C4-2B (cell line): ENCODE results near the gene LAMA5.

ENCODE experiments used
- H3K27ac ChIP-seq: fragments of 450-650 bp; 2 replicates; pipeline ENCODE4 v1.5.1; 2017
- ZFX ChIP-seq: fragments of 450-650 bp; IDR thresholded peaks from 2 replicates; pipeline ENCODE4 v1.6.1; 2017
- TF ChIP-seq, protein P1 (sequence below): fragments of 450-650 bp; conservative IDR thresholded peaks from 2 replicates; pipeline ENCODE4 v1.5.1; 2017; ENCODE audit warnings: mild to moderate bottlenecking

LAMA5 gene

DNA sequence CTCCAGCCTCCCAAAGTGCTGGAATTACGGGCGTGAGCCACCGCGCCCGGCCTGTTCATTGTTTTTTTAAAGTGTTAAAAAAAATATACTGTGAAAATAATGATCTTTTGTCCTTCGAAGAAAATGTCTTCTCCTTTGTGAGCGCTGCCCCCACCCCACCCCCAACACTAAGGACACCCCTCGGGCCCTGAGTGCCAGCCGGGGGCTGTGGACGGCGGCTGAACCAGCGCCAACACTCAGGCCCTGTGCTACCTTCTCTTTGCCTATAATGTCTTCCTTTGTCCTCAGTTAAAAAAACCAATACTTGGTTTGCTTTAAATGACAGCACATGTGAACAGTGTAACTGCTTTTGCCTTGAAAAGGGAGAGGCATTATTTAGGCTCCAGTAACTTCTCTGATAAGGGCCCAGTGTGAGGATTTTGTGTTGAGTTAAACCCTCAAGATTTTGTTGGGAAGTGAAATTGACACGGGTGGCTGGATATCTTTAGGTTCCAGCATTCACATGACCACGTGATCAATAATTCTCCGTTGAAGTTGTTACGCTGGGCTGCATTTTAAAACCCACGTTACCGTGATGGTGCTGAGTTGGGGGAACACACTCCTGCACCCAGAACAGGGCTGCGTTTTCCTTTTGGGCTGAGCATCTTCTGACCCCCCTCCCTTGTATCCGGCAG, 73.9 kb downstream of the LAMA5 start:
- no peak overlapping the region for H3K27ac ChIP-seq
- TF ChIP-seq ZFX = no peak
- TF ChIP-seq, protein P1, sequence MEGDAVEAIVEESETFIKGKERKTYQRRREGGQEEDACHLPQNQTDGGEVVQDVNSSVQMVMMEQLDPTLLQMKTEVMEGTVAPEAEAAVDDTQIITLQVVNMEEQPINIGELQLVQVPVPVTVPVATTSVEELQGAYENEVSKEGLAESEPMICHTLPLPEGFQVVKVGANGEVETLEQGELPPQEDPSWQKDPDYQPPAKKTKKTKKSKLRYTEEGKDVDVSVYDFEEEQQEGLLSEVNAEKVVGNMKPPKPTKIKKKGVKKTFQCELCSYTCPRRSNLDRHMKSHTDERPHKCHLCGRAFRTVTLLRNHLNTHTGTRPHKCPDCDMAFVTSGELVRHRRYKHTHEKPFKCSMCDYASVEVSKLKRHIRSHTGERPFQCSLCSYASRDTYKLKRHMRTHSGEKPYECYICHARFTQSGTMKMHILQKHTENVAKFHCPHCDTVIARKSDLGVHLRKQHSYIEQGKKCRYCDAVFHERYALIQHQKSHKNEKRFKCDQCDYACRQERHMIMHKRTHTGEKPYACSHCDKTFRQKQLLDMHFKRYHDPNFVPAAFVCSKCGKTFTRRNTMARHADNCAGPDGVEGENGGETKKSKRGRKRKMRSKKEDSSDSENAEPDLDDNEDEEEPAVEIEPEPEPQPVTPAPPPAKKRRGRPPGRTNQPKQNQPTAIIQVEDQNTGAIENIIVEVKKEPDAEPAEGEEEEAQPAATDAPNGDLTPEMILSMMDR = no peak

DNA sequence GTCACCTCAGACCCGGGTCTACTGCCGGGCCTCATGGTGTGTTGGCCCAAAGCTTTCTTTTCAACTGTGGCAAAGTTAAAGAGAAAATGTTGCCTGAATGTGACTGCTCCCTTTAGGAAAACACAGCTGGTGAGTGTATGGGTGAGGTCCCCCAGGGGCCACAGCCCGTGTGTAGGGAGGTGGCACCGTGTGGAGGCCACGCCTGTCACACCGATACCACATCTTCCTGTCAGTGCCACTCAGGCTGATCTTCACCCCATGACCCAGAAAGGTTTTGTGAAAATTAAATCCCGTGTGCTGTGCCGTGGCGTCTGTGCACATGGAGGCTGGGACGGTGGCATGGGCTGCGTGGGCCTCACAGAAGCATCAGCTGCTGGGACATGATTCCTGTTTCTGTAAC, 75.0 kb downstream of the LAMA5 start:
- H3K27ac ChIP-seq = no peak overlapping the region
- TF ChIP-seq, protein P1 = no peak
- no peak for TF ChIP-seq ZFX

DNA sequence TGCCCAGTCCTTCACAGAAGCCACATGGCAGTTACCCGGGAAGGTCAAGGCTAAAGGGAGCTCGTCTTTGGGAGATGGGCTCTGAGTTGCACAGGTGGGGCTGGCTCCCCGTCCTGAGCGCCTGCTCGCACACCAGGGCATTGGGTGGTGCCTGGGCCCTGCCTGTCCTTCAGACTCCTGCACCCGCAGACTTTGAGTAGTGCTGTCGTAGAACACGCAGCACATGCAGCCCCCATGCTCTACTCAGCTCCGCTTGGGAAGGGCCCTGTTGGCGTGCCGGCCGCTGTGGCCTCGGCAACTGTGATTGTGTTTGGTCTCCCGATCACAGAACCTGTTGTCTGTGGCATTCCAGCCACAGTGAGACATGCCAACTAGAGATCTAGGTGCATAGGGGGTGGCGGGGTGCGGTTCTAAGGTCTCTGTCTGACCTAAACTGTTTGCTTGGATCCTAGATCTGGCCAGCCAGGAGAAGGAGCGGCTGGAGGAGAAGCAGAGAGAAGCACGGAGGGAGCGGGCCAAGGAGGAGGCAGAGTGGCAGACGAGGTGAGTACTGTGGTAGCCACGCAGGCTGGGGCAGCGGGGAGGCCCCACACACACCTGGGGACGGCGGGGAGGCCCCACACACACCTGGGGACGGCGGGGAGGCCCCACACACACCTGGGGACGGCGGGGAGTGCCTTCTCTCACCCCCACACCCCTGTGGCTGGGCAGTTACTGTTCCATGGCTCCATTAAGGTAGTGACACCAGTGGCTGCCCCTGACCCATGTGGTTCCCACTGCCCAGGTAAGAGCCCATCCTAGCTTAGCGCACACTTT, 75.7 kb downstream of the LAMA5 start:
- H3K27ac ChIP-seq = no peak overlapping the region
- TF ChIP-seq, protein P1 = no peak
- no peak for TF ChIP-seq ZFX

DNA sequence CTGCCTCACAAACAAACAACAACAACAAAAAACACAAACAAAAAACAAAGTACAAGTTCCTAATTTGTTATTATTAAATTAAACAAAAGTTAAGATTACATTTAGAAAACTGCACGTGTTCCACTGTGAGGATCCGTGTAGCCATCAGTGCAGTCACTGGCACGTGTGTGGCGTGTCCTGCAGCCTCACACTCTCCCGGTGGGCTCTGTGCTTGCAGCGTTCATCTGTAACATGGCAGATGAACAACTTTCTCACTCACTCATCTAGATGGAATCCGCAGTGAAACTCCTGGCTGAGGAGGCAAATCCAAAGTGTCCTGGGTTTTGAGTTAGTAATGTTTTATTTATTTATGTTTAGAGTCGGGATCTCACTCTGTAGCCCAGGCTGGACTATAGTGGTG, 77.2 kb downstream of the LAMA5 start:
- TF ChIP-seq, protein P1 = no peak
- TF ChIP-seq ZFX = no peak
- H3K27ac ChIP-seq = no peak overlapping the region

DNA sequence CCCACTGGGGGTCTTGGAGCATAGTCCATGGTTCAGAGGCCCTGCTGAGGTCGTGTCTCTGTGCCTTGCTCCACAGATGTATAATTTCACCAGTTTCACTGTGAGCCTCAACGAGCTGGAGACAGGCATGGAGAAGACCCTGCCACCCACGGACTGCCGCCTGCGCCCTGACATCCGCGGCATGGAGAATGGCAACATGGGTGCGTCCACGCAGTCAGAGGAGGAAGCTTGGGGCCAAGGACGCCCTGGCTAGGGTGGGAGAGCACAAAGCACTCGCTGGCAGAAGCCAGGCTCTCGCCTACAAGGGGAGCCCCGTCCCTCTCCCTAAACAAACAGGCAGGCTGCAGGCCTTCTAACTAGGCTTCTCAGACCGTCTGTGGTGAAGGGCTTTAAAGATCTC, 78.0 kb downstream of the LAMA5 start:
- no peak overlapping the region for H3K27ac ChIP-seq
- no peak for TF ChIP-seq ZFX
- TF ChIP-seq, protein P1 = no peak

DNA sequence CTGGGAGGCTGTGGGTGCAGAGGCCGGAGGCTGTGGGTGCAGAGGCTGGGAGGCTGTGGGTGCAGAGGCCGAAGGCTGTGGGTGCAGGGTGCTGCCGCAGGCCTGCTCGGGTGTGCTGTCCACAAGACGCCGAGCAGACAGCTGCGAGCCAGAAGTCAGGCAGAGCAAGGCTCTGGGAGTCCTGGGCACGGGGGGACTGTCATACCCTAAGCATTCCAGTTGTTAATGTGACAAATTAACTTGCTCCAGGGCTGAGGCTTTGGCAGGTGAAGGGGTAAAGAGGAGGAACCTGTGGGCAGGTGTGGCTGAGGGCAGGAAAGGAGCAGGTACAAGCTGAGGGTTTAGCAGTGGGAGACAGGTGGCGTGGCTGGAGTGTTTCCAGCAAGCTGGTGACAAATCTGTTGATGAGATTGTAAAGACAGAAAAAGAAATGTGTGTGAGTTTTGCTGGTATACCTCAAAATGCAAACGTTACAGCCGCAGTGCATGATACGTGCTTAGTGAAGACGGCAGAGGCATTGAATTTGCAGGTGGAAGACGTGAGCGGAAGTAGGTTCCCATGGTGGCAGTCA, 78.5 kb downstream of the LAMA5 start:
- no peak overlapping the region for H3K27ac ChIP-seq
- TF ChIP-seq, protein P1 = no peak
- TF ChIP-seq ZFX = no peak
